A673 (cell line): ENCODE data around the gene LRRFIP1.

Source experiments
- EZH2 ChIP-seq: fragments of 200-600 bp; sonication (generic); IDR thresholded peaks from 2 replicates; pipeline ENCODE4 v1.6.1; 2017; ENCODE audit warnings: borderline replicate concordance, low read depth, mild to moderate bottlenecking, mixed read lengths, antibody characterized with exemption, low read length; ENCODE audit not compliant: poor library complexity, severe bottlenecking
- TF ChIP-seq, protein P1 (sequence below): fragments of 300-800, 200-600 bp; sonication (generic); conservative IDR thresholded peaks from 2 replicates; pipeline ENCODE4 v1.5.1; 2017; ENCODE audit warnings: low read depth, mild to moderate bottlenecking, antibody characterized with exemption, low read length, moderate library complexity, mixed read lengths

DNA sequence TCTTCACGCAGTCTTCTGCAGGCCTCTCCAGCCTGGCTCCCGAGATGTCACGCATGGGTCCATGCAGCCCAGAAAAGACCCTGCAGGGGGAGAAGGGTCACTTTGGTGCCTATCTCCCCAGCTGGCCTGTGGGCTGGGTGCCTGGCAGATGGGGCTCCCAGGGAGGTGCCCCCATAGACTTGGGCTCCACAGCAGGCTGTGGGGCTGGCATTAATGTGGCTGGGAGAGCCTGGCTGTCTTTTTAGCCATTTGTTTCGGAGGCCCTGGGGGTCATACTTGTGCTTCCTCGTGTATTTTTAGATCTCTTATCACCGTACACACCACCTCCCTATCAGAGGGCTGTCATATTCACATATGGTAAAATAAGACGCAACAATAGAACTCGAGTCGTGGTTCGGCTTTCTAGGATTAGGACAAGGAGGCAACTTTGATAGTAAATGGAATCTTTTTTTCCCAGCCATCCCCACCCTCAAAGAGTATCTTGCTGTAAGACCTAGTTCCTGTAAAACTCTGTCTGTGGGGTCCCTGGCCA lies 74.5 kb downstream of the LRRFIP1 start:
- TF ChIP-seq, protein P1, sequence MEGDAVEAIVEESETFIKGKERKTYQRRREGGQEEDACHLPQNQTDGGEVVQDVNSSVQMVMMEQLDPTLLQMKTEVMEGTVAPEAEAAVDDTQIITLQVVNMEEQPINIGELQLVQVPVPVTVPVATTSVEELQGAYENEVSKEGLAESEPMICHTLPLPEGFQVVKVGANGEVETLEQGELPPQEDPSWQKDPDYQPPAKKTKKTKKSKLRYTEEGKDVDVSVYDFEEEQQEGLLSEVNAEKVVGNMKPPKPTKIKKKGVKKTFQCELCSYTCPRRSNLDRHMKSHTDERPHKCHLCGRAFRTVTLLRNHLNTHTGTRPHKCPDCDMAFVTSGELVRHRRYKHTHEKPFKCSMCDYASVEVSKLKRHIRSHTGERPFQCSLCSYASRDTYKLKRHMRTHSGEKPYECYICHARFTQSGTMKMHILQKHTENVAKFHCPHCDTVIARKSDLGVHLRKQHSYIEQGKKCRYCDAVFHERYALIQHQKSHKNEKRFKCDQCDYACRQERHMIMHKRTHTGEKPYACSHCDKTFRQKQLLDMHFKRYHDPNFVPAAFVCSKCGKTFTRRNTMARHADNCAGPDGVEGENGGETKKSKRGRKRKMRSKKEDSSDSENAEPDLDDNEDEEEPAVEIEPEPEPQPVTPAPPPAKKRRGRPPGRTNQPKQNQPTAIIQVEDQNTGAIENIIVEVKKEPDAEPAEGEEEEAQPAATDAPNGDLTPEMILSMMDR: no peak
- TF ChIP-seq EZH2: no peak
